Adrenal gland (tissue), 5 donors: ENCODE measurements around the gene KLF6.
A peak's percentile ranks its signal among the peaks of the same experiment; 100 is the strongest.

ENCODE experiments used
- POLR2A ChIP-seq, 2 donors: fragments of 450-650 bp; IDR thresholded peaks; one replicate each; pipeline ENCODE4 v1.6.1; 2017; ENCODE audit warnings: antibody characterized with exemption in 2 of 2, mild to moderate bottlenecking in 2 of 2, moderate library complexity in 1 of 2
- TF ChIP-seq, protein P1 (sequence below), 6 experiments: fragments of 450-650 bp in 4 of 6; fragments of 200-600 bp in 2 of 6; sonication (generic) in 1 of 6; IDR thresholded peaks; 1 replicate in 5 of 6; 2 replicates in 1 of 6; pipeline versions ENCODE4 v1.5.1 to v1.8.0; 2016 to 2021; ENCODE audit warnings: antibody characterized with exemption in 6 of 6, mild to moderate bottlenecking in 2 of 6, moderate library complexity in 1 of 6
- donor health status: DM: no; HTN: no; CAD: no.

GRCh38 chr10:3783316-3783681 is 1.7 kb downstream of the KLF6 start:
- TF ChIP-seq, protein P1, sequence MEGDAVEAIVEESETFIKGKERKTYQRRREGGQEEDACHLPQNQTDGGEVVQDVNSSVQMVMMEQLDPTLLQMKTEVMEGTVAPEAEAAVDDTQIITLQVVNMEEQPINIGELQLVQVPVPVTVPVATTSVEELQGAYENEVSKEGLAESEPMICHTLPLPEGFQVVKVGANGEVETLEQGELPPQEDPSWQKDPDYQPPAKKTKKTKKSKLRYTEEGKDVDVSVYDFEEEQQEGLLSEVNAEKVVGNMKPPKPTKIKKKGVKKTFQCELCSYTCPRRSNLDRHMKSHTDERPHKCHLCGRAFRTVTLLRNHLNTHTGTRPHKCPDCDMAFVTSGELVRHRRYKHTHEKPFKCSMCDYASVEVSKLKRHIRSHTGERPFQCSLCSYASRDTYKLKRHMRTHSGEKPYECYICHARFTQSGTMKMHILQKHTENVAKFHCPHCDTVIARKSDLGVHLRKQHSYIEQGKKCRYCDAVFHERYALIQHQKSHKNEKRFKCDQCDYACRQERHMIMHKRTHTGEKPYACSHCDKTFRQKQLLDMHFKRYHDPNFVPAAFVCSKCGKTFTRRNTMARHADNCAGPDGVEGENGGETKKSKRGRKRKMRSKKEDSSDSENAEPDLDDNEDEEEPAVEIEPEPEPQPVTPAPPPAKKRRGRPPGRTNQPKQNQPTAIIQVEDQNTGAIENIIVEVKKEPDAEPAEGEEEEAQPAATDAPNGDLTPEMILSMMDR (IDR thresholded peaks at IDR 0.05): no peak
- peak; percentile 8 to 70 for TF ChIP-seq POLR2A (IDR thresholded peaks at IDR 0.05)
